BE2C (cell line): Measurements from ENCODE around the gene UBALD2.

Source experiments
- DNase-seq: peaks from one replicate; pipeline ENCODE4 v3.0.0-alpha.2; 2020
- H3K27me3 ChIP-seq: fragments of 250-450 bp; sonication (Bioruptor Pico); 2 replicates; pipeline ENCODE4 v1.5.1; 2020; ENCODE audit warnings: mild to moderate bottlenecking
- H3K36me3 ChIP-seq: fragments of 250-450 bp; sonication (Bioruptor Pico); 2 replicates; pipeline ENCODE4 v1.5.1; 2020; ENCODE audit warnings: mild to moderate bottlenecking
- H3K4me1 ChIP-seq: fragments of 250-450 bp; sonication (Bioruptor Pico); 2 replicates; pipeline ENCODE4 v1.5.1; 2020
- H3K4me3 ChIP-seq: 2 replicates; pipeline ENCODE4 v1.5.1; 2011; ENCODE audit warnings: low read depth, low read length
- H3K9me3 ChIP-seq: fragments of 250-450 bp; sonication (Bioruptor Pico); 2 replicates; pipeline ENCODE4 v1.5.1; 2020
- CTCF ChIP-seq: IDR thresholded peaks from 2 replicates; pipeline ENCODE4 v1.5.1; 2012; ENCODE audit warnings: mild to moderate bottlenecking, low read depth, low read length

UBALD2 gene

GRCh38 chr17:76277300-76278267 lies 12.4 kb downstream of the UBALD2 start:
- no peaks in the 10 kb centered on the region for H3K4me1 ChIP-seq
- no peak for DNase-seq
- H3K27me3 ChIP-seq, result no peaks in the 10 kb centered on the region
- no peaks in the 10 kb centered on the region for H3K9me3 ChIP-seq
- no peaks in the 10 kb centered on the region for H3K36me3 ChIP-seq
- no peak overlapping the region for H3K4me3 ChIP-seq
- TF ChIP-seq CTCF, result no peak

- no peak for DNase-seq
- Histone ChIP-seq H3K4me1 (no peaks in the 10 kb centered on the region), H3K9me3 (no peaks in the 10 kb centered on the region), H3K27me3 (no peaks in the 10 kb centered on the region), H3K4me3 (no peak overlapping the region), H3K36me3 (no peaks in the 10 kb centered on the region)
- no peak for TF ChIP-seq CTCF
These were observed 13.2 kb downstream of the UBALD2 start for GRCh38 chr17:76278268-76278908.

- Histone ChIP-seq H3K4me3 (no peak overlapping the region), H3K36me3 (no peaks in the 10 kb centered on the region), H3K4me1 (no peaks in the 10 kb centered on the region), H3K9me3 (no peaks in the 10 kb centered on the region), H3K27me3 (no peaks in the 10 kb centered on the region)
- peak; percentile 98 for TF ChIP-seq CTCF
- peak; percentile 91 for DNase-seq
These were observed 14.0 kb downstream of the UBALD2 start for GRCh38 chr17:76278952-76279741.

- no peaks in the 10 kb centered on the region for H3K36me3 ChIP-seq
These were observed 14.7 kb downstream of the UBALD2 start for GRCh38 chr17:76279742-76280287.

GRCh38 chr17:76280650-76281049 lies 15.5 kb downstream of the UBALD2 start:
- Histone ChIP-seq H3K36me3 (no peaks in the 10 kb centered on the region), H3K9me3 (no peaks in the 10 kb centered on the region), H3K27me3 (no peaks in the 10 kb centered on the region), H3K4me3 (no peak overlapping the region), H3K4me1 (no peaks in the 10 kb centered on the region)
- no peak for TF ChIP-seq CTCF
- DNase-seq, result no peak

More at GRCh38 chr17:76279742-76280287, 14.7 kb downstream of the UBALD2 start:
- no peaks in the 10 kb centered on the region for H3K27me3 ChIP-seq
- no peak for DNase-seq
- H3K4me1 ChIP-seq, result no peaks in the 10 kb centered on the region
- H3K9me3 ChIP-seq, result no peaks in the 10 kb centered on the region
- no peak for TF ChIP-seq CTCF
- H3K4me3 ChIP-seq, result no peak overlapping the region
